PC-9 (cell line): Measurements from ENCODE around the gene CFAP65. TPM values are rescaled to one million over a fixed set of nuclear protein-coding genes. Genes with fewer than 3 reads are reported as not detected.

Source experiments
- BruUV-seq: library from RNA; stranded (reverse); fragments of 400-500 nt; replicated peaks from 2 replicates; lab custom pipeline; 2021; lab: Mats Ljungman, UMichigan
- CTCF ChIA-PET: fragments of 300-600 bp; sonication (Branson Sonifier 250); formaldehyde crosslinking; loops from one replicate; lab custom pipeline; 2022; ENCODE audit warnings: antibody characterized with exemption; lab: Charles Lee
- POLR2A ChIA-PET: fragments of 300-600 bp; sonication (Branson Sonifier 250); formaldehyde crosslinking; loops from one replicate; lab custom pipeline; 2022; ENCODE audit warnings: antibody characterized with exemption; ENCODE audit not compliant: unreplicated experiment; lab: Charles Lee
- DNase-seq, 2 experiments: peaks; one replicate each; pipeline versions ENCODE4 v3.0.0 to v3.0.0-alpha.2; 2015 to 2022; ENCODE audit warnings: mixed read lengths in 1 of 2
- H2AFZ ChIP-seq: fragments of 200-600 bp; sonication (generic); 2 replicates; pipeline ENCODE4 v1.8.1; 2017; ENCODE audit warnings: antibody characterized with exemption
- H3F3A ChIP-seq: fragments of 200-600 bp; sonication (generic); 2 replicates; pipeline ENCODE4 v1.8.1; 2017; ENCODE audit warnings: antibody characterized with exemption, mild to moderate bottlenecking, low read depth; ENCODE audit not compliant: insufficient read depth
- H3K27ac ChIP-seq: fragments of 200-600 bp; sonication (generic); 2 replicates; pipeline ENCODE4 v1.6.1; 2016; ENCODE audit warnings: mixed run types
- H3K27me3 ChIP-seq: fragments of 200-600 bp; sonication (generic); 2 replicates; pipeline ENCODE4 v1.6.1; 2016; ENCODE audit warnings: low read depth, mixed run types; ENCODE audit not compliant: insufficient read depth
- H3K36me3 ChIP-seq: fragments of 200-600 bp; sonication (generic); 2 replicates; pipeline ENCODE4 v1.6.1; 2016; ENCODE audit warnings: low read depth, mixed run types
- H3K4me1 ChIP-seq: fragments of 200-600 bp; sonication (generic); replicated peaks from 2 replicates; pipeline ENCODE4 v1.6.1; 2016; ENCODE audit warnings: mixed run types; ENCODE audit not compliant: insufficient read depth
- H3K4me2 ChIP-seq: fragments of 200-600 bp; sonication (generic); 2 replicates; pipeline ENCODE4 v1.6.1; 2017; ENCODE audit warnings: mixed run types
- H3K4me3 ChIP-seq: fragments of 200-600 bp; sonication (generic); 2 replicates; pipeline ENCODE4 v1.6.1; 2016; ENCODE audit warnings: mixed run types
- H3K79me2 ChIP-seq: fragments of 200-600 bp; sonication (generic); 2 replicates; pipeline ENCODE4 v1.6.1; 2017; ENCODE audit warnings: low read depth, mixed run types
- H3K9me2 ChIP-seq: fragments of 200-600 bp; sonication (generic); 2 replicates; pipeline ENCODE4 v1.8.1; 2017; ENCODE audit warnings: mild to moderate bottlenecking; ENCODE audit not compliant: insufficient read depth
- H3K9me3 ChIP-seq: fragments of 200-600 bp; sonication (generic); 2 replicates; pipeline ENCODE4 v1.8.1; 2016; ENCODE audit warnings: low read depth; ENCODE audit not compliant: insufficient read depth
- H4K20me1 ChIP-seq: fragments of 200-600 bp; sonication (generic); 2 replicates; pipeline ENCODE4 v1.8.1; 2017; ENCODE audit not compliant: insufficient read depth
- EZH2 ChIP-seq: fragments of 200-600 bp; sonication (generic); IDR thresholded peaks from 2 replicates; pipeline ENCODE4 v1.8.0; 2017; ENCODE audit warnings: antibody characterized with exemption, low read depth
- intact Hi-C: fragments of 100-400 bp; cut with micrococcal nuclease; formaldehyde crosslinking; loops from one replicate; pipeline ENCODE4 v1.10.0; 2022; ENCODE audit not compliant: unreplicated experiment
- total RNA-seq: library from RNA; stranded (reverse); gene quantifications from 2 replicates; pipeline ENCODE4 v1.2.3, GENCODE V29; 2021
- TF ChIP-seq, protein P1 (sequence below): fragments of 200-600 bp; sonication (generic); conservative IDR thresholded peaks from 2 replicates; pipeline ENCODE4 v1.6.1; 2017; ENCODE audit warnings: mixed run types, antibody characterized with exemption, mild to moderate bottlenecking, moderate library complexity

CFAP65 gene
- total RNA-seq, 1 experiment from 2014 or later = not detected

DNA sequence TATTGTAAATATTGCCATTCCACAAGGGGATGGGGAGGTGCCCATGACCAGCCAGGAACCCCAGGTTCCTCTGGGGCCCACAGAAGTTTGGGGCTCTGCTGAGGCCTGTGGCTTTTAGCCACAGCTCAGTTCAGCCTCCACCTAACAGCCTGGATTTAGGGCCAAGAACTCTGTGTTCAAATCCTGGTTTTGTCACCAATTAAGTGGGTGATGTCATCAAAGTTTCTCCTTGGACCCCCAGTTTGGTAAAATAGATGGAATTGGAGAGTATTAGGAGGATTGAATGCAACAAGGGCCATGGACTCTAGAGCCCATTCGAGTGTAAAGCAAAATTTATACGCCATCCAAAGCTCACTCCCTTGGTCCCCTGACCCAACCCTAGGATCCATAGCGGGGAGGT, 53.2 kb downstream of the CFAP65 start:
- BruUV-seq = no TSS peak
- Histone ChIP-seq H3K79me2 (no peaks in the 10 kb centered on the region), H3K27ac (no peak overlapping the region), H3K4me1 (no peaks in the 10 kb centered on the region), H3K4me2 (no peak overlapping the region), H4K20me1 (no peaks in the 10 kb centered on the region), H3K4me3 (no peak overlapping the region), H3K36me3 (no peaks in the 10 kb centered on the region), H3K27me3 (peaks cover 70% of the 10 kb centered on the region), H3F3A (no peaks in the 10 kb centered on the region), H3K9me2 (no peaks in the 10 kb centered on the region), H3K9me3 (no peaks in the 10 kb centered on the region), H2AFZ (no peak overlapping the region)
- no peak for TF ChIP-seq EZH2
- TF ChIP-seq, protein P1, sequence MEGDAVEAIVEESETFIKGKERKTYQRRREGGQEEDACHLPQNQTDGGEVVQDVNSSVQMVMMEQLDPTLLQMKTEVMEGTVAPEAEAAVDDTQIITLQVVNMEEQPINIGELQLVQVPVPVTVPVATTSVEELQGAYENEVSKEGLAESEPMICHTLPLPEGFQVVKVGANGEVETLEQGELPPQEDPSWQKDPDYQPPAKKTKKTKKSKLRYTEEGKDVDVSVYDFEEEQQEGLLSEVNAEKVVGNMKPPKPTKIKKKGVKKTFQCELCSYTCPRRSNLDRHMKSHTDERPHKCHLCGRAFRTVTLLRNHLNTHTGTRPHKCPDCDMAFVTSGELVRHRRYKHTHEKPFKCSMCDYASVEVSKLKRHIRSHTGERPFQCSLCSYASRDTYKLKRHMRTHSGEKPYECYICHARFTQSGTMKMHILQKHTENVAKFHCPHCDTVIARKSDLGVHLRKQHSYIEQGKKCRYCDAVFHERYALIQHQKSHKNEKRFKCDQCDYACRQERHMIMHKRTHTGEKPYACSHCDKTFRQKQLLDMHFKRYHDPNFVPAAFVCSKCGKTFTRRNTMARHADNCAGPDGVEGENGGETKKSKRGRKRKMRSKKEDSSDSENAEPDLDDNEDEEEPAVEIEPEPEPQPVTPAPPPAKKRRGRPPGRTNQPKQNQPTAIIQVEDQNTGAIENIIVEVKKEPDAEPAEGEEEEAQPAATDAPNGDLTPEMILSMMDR = no peak
- no peak for DNase-seq
- intact Hi-C loops = no loop called here
- ChIA-PET CTCF (interaction anchor here (0.5 kb wide), 1 partner anchor 704 kb away, joined by 3 read pairs; no protein-coding TSS in a partner anchor), POLR2A (interaction anchor here (0.6 kb wide), 1 partner anchor 114 kb away, joined by 4 read pairs; no protein-coding TSS in a partner anchor)

DNA sequence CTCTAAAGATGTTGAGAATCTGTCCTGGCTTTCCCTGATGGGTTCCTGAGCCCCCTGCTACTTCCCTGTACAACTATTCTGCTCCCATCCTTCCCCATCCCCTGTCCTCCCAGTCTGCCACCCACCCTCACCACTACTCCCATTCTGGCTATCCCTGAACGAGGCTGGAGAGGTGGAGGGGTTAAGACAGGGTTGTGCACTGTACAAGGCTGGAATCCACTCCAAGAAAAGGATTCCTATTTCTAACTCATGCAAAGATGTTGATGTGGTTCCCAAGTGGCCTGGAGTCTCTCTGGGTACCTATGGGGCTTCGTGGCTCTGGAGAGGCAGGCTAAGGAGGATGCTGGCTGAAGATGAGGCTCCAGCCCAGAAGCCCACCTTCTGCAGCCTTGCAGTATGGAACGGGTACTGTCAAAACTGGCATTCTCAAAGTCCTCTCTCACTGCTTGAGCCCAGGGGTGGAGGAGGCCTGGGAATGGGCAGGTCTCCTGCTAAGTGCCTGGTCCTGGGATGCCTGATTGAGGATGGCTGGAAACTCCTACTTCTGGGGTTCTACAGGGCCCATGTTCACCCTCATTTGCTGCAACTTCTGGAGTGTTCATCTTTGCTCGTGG, 55.1 kb downstream of the CFAP65 start:
- H3K4me1 ChIP-seq = no peaks in the 10 kb centered on the region
- H4K20me1 ChIP-seq = no peaks in the 10 kb centered on the region
- no peaks in the 10 kb centered on the region for H3K79me2 ChIP-seq
- H3F3A ChIP-seq = no peaks in the 10 kb centered on the region
- no peaks in the 10 kb centered on the region for H3K9me2 ChIP-seq
- POLR2A ChIA-PET = no interaction called here
- peaks cover 63% of the 10 kb centered on the region for H3K27me3 ChIP-seq
- H2AFZ ChIP-seq = no peak overlapping the region
- H3K9me3 ChIP-seq = no peaks in the 10 kb centered on the region
- CTCF ChIA-PET = no interaction called here
- no peaks in the 10 kb centered on the region for H3K36me3 ChIP-seq
- no peak for DNase-seq
- TF ChIP-seq, protein P1 = no peak
- no peak for TF ChIP-seq EZH2
- H3K4me3 ChIP-seq = no peak overlapping the region
- no peak overlapping the region for H3K4me2 ChIP-seq
- no TSS peak for BruUV-seq
- no peak overlapping the region for H3K27ac ChIP-seq
- intact Hi-C loops = no loop called here

DNA sequence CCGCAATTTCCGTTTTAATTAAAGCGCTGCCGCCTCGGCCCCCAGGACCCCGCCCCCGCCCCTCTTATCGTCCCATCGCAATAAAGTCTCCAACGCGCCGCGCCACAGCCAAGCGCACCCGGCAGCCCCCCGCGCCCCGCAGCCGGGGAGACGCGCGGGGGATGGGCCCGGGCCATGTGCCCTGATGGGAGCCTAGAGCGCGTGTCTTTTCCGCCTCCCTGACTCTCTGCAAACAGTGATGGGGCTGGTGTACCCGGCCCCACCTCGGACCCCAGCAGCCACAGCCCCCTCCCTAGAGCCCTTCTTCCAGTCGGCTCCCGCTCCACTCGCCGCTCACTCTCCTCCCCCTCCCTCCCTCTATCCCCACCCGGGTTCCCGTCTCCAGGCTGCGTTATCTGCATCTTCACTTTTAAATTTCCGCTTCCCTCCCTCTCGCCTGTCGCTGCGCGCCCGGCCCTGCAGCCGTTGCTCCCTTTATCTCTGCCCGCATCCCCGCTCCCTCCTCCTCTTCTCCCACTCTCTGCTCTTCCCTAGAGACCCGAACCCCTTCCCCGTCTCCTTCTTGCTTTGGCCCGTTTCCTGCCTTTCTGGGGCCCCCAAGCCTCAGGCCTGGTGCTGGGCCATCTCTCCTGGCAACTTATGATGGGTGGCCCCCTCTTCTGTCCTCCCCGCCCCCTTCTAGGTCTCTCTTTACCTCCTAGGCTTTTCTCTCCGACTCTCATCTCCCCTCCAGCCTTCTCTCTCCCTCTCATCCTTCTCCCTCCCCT, 55.8 kb downstream of the CFAP65 start:
- ChIA-PET CTCF (no interaction called here), POLR2A (no interaction called here)
- Histone ChIP-seq H3K4me2 (no peak overlapping the region), H2AFZ (no peak overlapping the region), H3K9me3 (no peaks in the 10 kb centered on the region), H3K36me3 (no peaks in the 10 kb centered on the region), H3K4me1 (no peaks in the 10 kb centered on the region), H3K27me3 (peaks cover 60% of the 10 kb centered on the region), H3K4me3 (no peak overlapping the region), H3K79me2 (no peaks in the 10 kb centered on the region), H3K27ac (no peak overlapping the region), H3F3A (no peaks in the 10 kb centered on the region), H3K9me2 (no peaks in the 10 kb centered on the region), H4K20me1 (no peaks in the 10 kb centered on the region)
- intact Hi-C loops = no loop called here
- DNase-seq = no peak
- TF ChIP-seq, protein P1 = no peak
- TF ChIP-seq EZH2 = no peak
- BruUV-seq = no TSS peak
